HG03442 (cell line): ENCODE results near the gene KRTAP7-1.

Experiments used
- ATAC-seq: cut with Tn5 transposase; IDR thresholded peaks from one replicate; pipeline ENCODE4 v1.9.1; 2021; ENCODE audit warnings: mild to moderate bottlenecking, moderate library complexity; ENCODE audit not compliant: unreplicated experiment

The KRTAP7-1 gene

GRCh38 chr21:30829659-30830058, at the start of gene KRTAP7-1:
Gene KRTAP7-1, minus strand, starts transcription at chr21:30829759. Its CDS starts 61 bp downstream, at chr21:30829698.
- no peak for ATAC-seq

GRCh38 chr21:30874526-30874925, 45.0 kb upstream of the KRTAP7-1 start:
- ATAC-seq: no peak

- no peak for ATAC-seq
Observed at GRCh38 chr21:30847627-30848500, 18.3 kb upstream of the KRTAP7-1 start.

- no peak for ATAC-seq
Observed at GRCh38 chr21:30842990-30843389, 13.4 kb upstream of the KRTAP7-1 start.

- no peak for ATAC-seq
Observed at GRCh38 chr21:30839304-30839703, 9.7 kb upstream of the KRTAP7-1 start.

GRCh38 chr21:30838536-30838935, 9.0 kb upstream of the KRTAP7-1 start:
- no peak for ATAC-seq

- no peak for ATAC-seq
Observed at GRCh38 chr21:30831194-30831765, 1.7 kb upstream of the KRTAP7-1 start.

- no peak for ATAC-seq
Observed at GRCh38 chr21:30818837-30819610, 10.5 kb downstream of the KRTAP7-1 start.

- ATAC-seq: no peak
Observed at GRCh38 chr21:30813174-30813573, 16.4 kb downstream of the KRTAP7-1 start, which contains the start of gene KRTAP8-1. Gene KRTAP8-1, minus strand, starts transcription at chr21:30813274. Its CDS starts 54 bp downstream, at chr21:30813220.

- ATAC-seq: no peak
Observed at GRCh38 chr21:30800605-30801004, 29.0 kb downstream of the KRTAP7-1 start.

- no peak for ATAC-seq
Observed at GRCh38 chr21:30793581-30794314, 35.8 kb downstream of the KRTAP7-1 start.

GRCh38 chr21:30779249-30779648, 50.3 kb downstream of the KRTAP7-1 start:
- no peak for ATAC-seq
